Measurements from ENCODE around the gene PRR5L. TPM values are rescaled to one million over a fixed set of nuclear protein-coding genes. Genes with fewer than 3 reads are reported as not detected.
A peak's percentile ranks its signal among the peaks of the same experiment; 100 is the strongest.

The PRR5L gene
- total RNA-seq, 1 donor from 2014 or later: 14.7 TPM

DNA sequence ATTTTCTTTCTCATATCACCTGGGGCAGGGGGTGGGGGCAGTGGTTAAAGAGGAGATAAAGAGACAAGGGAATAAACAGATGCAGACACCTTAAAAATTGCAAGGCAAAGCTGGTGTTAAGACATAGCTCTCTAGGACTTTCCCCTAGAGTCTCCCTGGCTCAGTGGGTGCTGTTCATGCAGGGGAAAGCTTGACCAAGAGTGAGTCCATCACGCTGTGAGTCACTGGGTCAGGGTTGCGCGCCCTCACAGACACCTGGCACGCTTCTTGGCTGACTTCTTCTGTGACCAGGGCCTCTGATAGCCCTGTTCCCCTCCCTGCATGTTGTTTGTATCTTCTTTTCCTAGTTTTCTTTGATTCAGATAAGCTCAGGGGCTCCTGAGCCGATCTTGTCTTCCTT lies 38.7 kb upstream of the PRR5L start:
- Mint-ChIP-seq H3K4me3 (no peak overlapping the region), H3K27me3 (ENCODE audit: insufficient read depth, low read depth) (peaks cover 3% of the 10 kb centered on the region), H3K4me1 (peaks cover 56% of the 10 kb centered on the region), H3K36me3 (no peaks in the 10 kb centered on the region), H3K9me3 (peaks cover 5% of the 10 kb centered on the region), H3K27ac (peak overlapping the region; percentile 79)
- H3K9ac ChIP-seq: no peak overlapping the region
- H3K27me3 ChIP-seq: no peaks in the 10 kb centered on the region
- H2AFZ ChIP-seq (replicated peaks): no peak overlapping the region
- TF ChIP-seq EZH2phosphoT487 (IDR thresholded peaks at IDR 0.05): no peak
- TF ChIP-seq EZH2 (IDR thresholded peaks at IDR 0.05): no peak
- no peak for TF ChIP-seq CTCF (IDR thresholded peaks at IDR 0.05)
- H4K20me1 ChIP-seq (ENCODE audit: low read depth): no peaks in the 10 kb centered on the region
- H3K4me2 ChIP-seq: no peak overlapping the region
- no peak for DNase-seq (ENCODE audit: low spot score)
- H3F3A ChIP-seq (ENCODE audit: low read depth): no peaks in the 10 kb centered on the region
- H3K4me1 ChIP-seq: peaks cover 25% of the 10 kb centered on the region
- H3K27ac ChIP-seq: no peak overlapping the region
- no peaks in the 10 kb centered on the region for H3K9me3 ChIP-seq (ENCODE audit: low read depth)
- H3K36me3 ChIP-seq: no peaks in the 10 kb centered on the region
- no peaks in the 10 kb centered on the region for H3K79me2 ChIP-seq (ENCODE audit: low read depth)
- no peak overlapping the region for H3K4me3 ChIP-seq

DNA sequence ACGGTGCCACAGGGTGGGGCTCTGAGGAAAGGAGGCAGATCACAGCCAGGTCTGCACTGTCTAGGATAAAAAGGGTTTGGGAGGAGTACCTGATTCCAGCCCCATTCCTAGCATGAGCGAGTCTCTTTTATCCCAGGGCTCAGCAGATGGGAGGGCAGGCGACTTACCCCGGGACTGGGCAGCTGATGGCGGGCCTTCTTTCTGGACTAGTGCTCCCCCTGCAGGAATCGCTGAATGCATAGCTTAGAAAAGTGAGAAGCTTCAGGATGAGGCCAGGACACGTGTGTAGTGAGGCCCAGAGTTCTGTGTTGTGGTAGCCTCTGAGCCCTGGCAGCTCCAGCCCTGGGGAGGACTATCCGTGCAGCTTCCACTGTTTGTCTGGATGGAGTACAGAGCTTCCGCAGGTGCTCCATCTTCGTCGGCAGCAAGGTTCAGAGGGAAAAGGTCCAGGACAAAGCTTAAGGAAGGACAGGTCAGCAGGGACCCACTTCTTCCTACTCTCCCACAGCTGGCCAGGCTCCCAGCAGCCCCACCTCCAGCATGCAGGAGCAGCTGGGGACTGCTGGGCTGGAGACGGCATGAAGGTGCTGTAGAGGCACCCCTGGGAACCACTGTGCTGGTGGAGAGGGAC lies 37.2 kb upstream of the PRR5L start:
- Histone ChIP-seq H3K4me3 (no peak overlapping the region), H3K27ac (no peak overlapping the region), H3K27me3 (no peaks in the 10 kb centered on the region), H2AFZ (replicated peaks) (no peak overlapping the region), H3F3A (ENCODE audit: low read depth) (no peaks in the 10 kb centered on the region), H3K36me3 (no peaks in the 10 kb centered on the region), H3K79me2 (ENCODE audit: low read depth) (no peaks in the 10 kb centered on the region), H3K9ac (no peak overlapping the region), H3K9me3 (ENCODE audit: low read depth) (no peaks in the 10 kb centered on the region), H4K20me1 (ENCODE audit: low read depth) (no peaks in the 10 kb centered on the region), H3K4me1 (peaks cover 11% of the 10 kb centered on the region), H3K4me2 (no peak overlapping the region)
- Mint-ChIP-seq H3K27ac (peak overlapping the region; percentile 40), H3K36me3 (no peaks in the 10 kb centered on the region), H3K9me3 (peaks cover 5% of the 10 kb centered on the region), H3K4me1 (peaks cover 46% of the 10 kb centered on the region), H3K27me3 (ENCODE audit: insufficient read depth, low read depth) (peaks cover 3% of the 10 kb centered on the region), H3K4me3 (no peak overlapping the region)
- TF ChIP-seq CTCF (IDR thresholded peaks at IDR 0.05) (peak; percentile 79), EZH2 (IDR thresholded peaks at IDR 0.05) (no peak), EZH2phosphoT487 (IDR thresholded peaks at IDR 0.05) (no peak)
- peak; percentile 84 for DNase-seq (ENCODE audit: low spot score)

GRCh38 chr11:36261094-36261493 lies 35.0 kb upstream of the PRR5L start:
- Mint-ChIP-seq H3K27me3 (ENCODE audit: insufficient read depth, low read depth) (peaks cover 3% of the 10 kb centered on the region), H3K36me3 (peaks cover 2% of the 10 kb centered on the region)
- no peaks in the 10 kb centered on the region for H3F3A ChIP-seq (ENCODE audit: low read depth)

More at GRCh38 chr11:36261094-36261493, 35.0 kb upstream of the PRR5L start:
- Histone ChIP-seq H3K4me1 (peaks cover 11% of the 10 kb centered on the region), H2AFZ (replicated peaks) (no peak overlapping the region), H3K79me2 (ENCODE audit: low read depth) (no peaks in the 10 kb centered on the region), H3K9ac (no peak overlapping the region), H3K4me2 (no peak overlapping the region), H3K27ac (no peak overlapping the region), H4K20me1 (ENCODE audit: low read depth) (no peaks in the 10 kb centered on the region), H3K36me3 (no peaks in the 10 kb centered on the region), H3K4me3 (no peak overlapping the region), H3K9me3 (ENCODE audit: low read depth) (no peaks in the 10 kb centered on the region), H3K27me3 (no peaks in the 10 kb centered on the region)
- Mint-ChIP-seq H3K4me3 (peak overlapping the region; percentile 36), H3K4me1 (peaks cover 54% of the 10 kb centered on the region), H3K27ac (peak overlapping the region; percentile 57), H3K9me3 (no peaks in the 10 kb centered on the region)
- no peak for TF ChIP-seq EZH2 (IDR thresholded peaks at IDR 0.05)
- no peak for TF ChIP-seq EZH2phosphoT487 (IDR thresholded peaks at IDR 0.05)
- TF ChIP-seq CTCF (IDR thresholded peaks at IDR 0.05): no peak
- no peak for DNase-seq (ENCODE audit: low spot score)

Data from neural progenitor cell (in vitro differentiated cells).